HG02610 (cell line): ENCODE results near the gene SMG5.

Source experiments
- ATAC-seq: cut with Tn5 transposase; IDR thresholded peaks from one replicate; pipeline ENCODE4 v1.9.1; 2021; ENCODE audit warnings: mild to moderate bottlenecking, moderate library complexity; ENCODE audit not compliant: unreplicated experiment

Gene SMG5

DNA sequence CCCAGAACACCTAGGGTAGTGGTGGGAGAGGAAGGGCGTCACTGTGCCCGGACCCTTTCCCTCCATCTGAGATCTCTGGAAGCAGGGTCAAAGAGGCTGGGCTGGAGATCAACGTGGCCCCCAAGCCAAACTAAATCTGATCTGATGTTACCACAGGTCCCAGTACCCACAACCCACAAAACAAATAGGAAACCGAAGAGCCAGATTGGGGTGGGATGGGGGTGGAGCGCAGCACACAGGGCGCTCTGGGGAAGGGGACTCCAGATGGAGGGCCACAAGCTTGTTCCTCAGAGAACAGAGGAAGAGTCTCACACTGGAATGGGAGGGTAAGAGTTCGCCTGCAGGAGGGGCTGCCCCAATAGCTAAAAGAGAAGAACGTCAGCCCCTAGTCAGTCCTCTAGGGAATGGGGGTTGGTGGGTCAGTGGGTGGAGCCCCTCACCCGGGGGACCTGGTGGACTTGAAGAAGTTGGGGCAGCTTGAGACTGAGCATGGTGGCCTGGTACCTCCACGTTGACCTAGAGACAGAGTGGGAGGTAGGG lies 36.3 kb downstream of the SMG5 start:
- no peak for ATAC-seq

DNA sequence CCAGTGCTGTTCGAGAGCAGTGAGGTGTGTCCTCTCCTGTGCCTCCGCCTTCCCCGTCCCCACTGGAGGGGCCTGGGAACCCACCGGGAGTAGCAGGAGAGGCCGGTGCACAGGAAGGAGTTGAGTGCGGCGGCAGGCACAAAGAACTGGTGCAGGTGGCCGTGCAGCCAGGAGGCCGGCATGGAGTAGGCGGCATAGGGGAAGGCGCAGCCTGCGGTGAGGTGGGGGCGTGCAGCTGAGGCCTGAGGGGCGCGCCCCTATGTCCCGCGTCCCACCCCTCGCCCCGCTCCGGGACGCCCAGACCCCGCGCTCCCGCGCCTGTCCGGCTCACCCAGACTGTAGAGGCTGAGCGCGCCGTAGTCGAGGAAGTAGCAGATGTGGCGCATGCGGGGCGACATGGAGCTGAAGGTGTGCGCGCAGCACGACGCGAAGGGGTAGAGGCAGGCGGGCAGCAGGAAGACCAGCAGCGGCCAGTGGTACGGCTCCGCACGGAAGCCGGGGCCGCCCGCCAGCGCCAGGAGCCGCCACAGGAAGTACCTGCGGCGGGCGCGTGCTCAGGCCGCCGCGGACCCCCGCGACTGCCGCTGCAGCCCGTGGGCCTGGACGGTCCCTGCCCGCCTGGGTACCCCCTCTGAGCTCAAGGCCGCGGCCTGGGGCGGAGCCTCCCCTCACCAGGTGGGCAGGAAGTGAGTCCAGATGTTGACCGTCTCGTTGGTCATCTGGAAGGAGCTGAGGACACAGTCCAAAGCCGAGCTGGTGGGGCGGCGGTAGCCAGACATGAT lies 37.0 kb downstream of the SMG5 start:
- no peak for ATAC-seq

DNA sequence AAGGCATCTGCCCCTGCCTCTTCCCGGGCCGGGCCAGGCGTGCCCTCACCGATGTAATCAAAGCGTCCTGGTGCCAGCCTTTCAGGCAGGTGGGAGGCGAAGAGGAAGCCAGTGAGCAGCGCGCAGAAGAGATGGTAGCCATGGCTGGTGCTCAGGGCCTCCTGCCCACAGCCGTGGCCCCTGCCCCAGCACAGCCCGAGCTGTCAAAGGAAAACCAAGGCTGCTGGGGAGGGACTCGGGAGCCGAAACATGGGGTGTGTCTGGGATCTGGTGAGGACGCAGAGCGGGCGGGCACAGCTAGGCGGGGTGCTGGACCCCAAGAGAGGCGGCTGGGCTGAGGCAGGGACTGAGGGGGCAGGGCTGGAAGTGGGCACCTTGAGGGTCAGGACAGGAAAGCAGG lies 37.9 kb downstream of the SMG5 start:
- no peak for ATAC-seq

DNA sequence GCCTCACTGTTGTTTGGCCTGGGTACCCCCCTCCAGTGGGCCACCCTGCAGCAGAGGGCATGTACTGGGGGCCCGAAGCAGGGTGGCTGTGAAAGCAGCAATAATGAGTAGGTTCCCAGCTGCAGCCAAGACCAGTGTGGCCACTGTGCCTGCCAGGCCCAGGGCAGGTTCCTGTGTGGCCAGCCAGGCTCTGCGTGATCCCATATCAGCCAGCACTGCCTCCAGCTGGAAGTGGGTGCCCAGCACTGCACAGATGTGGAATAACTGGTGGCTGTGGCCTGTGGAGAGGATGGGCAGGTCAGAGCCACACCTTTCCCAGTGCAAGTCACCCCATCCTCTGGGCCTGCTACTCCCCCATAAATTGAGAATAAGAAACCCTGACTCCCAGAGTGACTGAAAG lies 38.5 kb downstream of the SMG5 start:
- no peak for ATAC-seq

DNA sequence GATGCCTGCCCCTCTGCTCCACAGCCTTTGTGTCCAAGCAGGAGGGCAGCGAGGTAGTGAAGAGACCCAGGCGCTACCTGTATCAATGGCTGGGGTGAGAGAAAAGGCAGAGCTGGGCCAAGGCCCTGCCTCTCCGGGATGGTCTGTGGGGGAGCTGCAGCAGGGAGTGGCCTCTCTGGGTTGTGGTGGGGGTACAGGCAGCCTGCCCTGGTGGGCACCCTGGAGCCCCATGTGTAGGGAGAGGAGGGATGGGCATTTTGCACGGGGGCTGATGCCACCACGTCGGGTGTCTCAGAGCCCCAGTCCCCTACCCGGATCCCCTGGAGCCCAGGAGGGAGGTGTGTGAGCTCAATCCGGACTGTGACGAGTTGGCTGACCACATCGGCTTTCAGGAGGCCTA lies 39.9 kb downstream of the SMG5 start:
- ATAC-seq: no peak

DNA sequence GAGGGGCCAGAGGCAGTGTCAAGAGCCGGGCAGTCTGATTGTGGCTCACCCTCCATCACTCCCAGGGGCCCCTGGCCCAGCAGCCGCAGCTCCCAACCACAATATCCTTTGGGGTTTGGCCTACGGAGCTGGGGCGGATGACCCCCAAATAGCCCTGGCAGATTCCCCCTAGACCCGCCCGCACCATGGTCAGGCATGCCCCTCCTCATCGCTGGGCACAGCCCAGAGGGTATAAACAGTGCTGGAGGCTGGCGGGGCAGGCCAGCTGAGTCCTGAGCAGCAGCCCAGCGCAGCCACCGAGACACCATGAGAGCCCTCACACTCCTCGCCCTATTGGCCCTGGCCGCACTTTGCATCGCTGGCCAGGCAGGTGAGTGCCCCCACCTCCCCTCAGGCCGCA lies 40.7 kb downstream of the SMG5 start, which contains the start of gene BGLAP:
Gene BGLAP (plus strand): TSS at position 259 of the 400 bp plus-strand sequence. CDS start 48 bp downstream, at position 307.
- ATAC-seq: no peak

DNA sequence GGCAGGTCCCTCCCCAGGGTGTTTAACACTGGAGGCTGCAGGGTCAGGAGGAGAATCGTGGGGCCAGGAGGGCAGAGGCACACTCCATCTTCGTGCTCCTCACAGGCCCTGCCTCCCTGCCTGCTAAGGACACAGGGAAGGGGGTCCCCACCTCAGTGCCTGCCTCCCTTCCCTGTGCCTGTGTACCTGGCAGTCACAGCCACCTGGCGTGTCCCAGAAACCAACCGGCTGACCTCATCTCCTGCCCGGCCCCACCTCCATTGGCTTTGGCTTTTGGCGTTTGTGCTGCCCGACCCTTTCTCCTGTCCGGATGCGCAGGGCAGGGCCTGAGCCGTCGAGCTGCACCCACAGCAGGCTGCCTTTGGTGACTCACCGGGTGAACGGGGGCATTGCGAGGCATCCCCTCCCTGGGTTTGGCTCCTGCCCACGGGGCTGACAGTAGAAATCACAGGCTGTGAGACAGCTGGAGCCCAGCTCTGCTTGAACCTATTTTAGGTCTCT lies 41.3 kb downstream of the SMG5 start:
- no peak for ATAC-seq

DNA sequence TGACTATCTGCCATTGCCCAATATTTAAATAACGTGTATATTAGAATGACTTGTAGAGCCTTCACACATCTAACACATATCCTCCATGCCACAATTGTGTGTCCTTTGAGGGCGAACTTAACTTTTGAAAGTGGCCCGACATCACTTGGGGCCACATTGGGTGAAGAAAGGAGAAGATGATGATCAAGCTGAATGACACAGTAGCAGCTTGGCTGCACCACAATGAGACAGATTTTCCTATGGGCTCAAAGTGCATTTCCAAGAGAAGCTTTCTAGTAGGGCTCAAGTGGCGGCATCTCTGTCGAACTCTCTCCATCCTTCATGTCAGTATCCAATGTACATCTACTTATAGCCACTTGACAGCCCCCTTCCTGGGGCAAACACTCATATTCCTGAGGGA lies 44.4 kb downstream of the SMG5 start:
- ATAC-seq: no peak

DNA sequence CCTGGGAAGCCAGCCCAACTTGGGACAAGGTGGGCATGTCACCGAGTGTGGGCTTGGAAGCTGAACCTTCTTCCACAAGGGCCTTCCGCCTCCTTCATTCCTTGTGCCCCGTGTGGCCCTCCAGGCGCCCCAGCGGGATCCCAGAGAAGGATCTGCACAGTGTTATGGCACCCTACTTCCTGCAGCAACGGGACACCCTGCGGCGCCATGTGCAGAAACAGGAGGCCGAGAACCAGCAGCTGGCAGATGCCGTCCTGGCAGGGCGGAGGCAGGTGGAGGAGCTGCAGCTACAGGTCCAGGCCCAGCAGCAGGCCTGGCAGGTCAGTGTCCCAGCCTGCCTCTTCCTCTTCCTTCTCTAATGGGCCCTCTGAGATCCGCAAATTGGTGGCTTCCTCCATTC lies 46.5 kb downstream of the SMG5 start:
- no peak for ATAC-seq

DNA sequence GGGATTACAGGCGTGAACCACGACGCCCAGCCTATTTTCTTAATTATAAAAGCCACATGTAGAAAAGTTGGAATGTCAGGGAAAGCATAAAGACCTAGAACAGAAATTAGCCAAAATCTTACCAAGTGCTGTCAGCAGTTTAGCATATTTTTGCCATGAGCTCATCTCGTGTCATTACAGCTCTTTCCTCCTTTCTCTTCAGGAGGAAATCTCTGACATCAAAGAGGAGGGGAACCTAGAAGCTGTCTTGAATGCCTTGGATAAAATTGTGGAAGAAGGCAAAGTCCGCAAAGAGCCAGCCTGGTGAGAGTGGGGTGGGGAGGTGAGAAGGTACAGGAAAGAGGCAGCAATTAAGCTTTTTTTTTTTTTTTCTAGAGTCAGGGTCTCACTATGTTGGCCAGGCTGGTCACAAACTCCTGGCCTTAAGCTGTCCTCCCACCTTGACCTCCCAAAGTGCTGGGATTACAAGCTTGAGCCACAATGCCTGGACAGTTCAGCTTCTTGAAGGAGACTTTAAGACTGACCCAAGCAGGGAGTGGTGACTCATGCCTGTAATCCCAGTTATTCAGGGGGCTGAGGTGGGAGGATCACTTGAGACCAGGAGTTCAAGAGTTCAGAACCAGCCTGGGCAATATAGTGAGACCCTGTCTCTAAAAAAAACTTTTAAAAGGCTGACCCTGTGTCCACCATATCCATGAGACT lies 49.0 kb downstream of the SMG5 start:
- ATAC-seq: no peak

DNA sequence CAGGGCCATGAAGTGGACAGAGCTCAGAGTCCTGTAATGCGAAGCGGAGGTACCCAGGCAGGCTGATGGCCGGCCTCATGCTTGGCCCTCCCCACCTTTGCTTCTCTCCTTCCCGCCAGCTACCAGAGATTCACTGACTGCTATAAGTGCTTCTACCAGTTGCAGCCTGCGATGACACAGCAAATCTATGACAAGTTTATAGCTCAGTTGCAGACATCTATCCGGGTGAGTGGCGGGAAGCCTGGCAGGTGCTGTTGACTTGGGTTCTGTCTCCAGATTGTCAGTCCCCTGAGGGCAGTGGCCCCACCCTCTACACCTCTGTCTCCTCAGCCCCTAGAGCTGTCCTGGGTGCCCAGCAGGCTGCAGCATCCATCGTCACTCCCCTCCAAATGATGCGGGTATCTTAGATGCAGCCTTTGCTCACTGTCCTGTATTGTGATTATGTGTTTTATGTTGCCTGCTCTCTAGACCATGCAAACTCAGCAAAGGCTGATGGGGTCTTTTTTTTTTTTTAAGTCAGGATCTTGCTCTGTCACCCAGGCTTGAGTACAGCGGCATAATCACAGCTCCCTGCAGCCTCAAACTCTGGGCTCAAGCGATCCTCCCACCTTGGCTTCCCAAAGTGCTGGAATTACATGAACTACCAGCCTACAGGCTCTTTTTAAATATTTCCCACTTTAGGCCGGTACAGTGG lies 50.3 kb downstream of the SMG5 start:
- no peak for ATAC-seq

DNA sequence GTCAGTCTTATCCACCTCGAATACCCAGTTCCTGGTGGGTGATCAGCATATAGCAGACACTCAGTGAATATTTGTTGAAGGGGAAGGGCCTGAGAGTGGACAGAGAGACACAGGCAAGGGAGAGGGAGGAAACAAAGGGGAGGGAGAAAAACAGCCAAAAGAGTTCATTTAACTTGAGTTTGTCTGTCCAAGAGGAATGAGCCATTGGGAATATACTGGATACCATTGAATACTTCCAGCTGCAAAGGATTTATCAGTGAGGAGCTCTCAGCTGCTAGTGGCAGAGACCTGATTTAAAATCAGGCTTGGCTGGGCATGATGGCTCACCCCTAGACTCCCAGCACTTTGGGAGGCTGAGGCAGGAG lies 52.2 kb downstream of the SMG5 start:
- no peak for ATAC-seq

DNA sequence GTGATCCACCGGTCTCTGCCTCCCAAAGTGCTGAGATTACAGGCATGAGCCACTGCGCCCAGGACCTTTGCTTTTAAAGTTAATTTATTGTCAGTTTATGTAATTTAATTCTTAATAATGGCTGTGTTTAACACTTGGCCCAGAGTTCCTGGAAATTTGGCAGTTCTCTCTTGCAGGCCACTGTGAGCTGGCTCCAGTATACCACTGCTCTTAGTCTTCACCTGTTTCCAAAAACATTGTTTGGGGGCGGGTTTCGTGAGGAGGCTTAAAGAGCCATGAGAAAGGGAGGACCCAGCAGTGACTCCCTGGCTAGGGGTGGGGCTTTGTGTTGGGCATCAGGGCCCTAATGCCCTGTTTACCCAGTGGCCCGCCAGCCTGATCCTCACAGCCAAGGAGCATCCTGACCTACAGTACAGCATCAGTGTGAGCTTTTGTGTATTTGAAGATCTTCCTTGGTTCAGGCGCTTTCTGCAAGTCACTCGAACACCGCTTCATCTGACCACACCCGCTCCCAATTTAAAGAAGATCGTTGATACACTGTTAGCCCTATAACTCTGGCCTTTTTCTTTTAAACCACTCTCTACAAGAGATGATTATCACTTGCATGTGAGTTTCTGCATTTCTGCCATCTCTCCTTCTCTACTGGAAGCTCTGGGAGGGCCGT lies 52.7 kb downstream of the SMG5 start:
- ATAC-seq: no peak

DNA sequence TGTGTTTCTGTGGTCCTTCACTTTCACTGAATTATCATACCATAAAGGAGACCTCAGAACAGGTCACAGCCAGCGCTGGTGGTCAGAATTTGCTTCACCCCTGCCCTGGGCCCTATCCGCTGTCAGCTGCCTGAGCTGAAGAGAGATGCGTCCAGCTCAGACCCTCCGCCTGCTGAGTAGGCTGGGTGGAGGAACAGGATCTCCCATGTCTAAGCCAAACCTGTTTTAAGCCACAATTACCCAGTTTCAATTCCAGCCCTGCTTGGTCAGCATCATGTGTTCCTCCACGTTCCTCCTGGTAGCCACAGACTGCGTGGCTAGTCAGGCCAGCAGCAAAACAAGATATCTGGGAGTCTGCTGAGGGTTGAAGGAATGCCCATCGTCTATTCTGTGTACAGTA lies 54.1 kb downstream of the SMG5 start:
- ATAC-seq: no peak

DNA sequence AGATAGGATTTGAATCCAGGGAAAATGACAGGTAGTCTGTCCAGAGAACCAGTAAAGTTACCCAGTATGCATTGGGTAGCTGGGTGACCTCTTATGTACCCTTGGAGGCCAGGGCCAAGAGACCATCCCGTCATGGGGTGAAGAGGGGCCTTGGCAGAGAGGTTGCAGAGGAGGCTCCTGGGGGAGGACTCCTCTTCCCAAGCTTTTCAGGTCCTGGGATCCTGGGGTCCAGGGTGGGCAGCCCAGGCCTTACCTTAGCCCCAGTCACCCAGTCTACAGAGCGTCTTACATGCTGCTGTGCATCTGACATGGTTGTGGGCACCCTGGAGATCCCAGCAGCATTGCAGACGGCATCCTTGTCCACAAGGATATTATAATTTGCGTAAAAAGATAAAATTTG lies 55.8 kb downstream of the SMG5 start:
- no peak for ATAC-seq

DNA sequence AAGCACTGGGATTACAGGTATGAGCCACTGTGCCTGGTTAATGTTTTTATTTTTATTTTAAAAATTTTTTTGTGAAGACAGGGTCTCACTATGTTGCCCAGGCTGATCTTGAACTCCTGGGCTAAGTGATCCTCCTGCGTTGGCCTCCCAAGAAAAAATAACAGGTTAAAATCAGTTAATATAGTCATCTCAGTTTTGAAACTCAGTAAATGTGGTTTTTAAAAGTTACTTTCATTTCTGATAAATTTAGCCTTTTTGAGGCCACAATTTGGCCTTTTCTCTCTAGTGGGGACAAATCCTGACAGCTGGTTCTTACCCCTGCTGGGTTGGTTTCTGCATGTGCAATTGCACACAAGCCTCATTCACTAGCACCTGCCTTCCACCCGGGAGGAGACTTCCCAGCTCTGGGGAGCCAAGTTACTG lies 56.5 kb downstream of the SMG5 start:
- ATAC-seq: peak; percentile 63

DNA sequence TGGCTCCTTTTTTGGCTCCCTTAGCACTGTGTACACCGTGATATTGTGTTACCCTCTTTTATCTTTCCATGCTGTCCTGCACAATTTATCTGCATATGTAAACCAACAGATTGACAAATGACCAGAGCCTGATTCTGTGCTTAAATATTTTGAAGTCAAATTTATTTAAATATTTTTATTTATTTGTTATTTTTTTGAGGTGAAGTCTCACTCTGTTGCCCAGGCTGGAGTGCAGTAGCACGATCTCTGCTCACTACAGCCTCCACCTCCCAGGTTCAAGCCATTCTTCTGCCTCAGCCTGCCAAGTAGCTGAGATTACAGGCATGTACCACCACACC lies 57.0 kb downstream of the SMG5 start:
- ATAC-seq: no peak

DNA sequence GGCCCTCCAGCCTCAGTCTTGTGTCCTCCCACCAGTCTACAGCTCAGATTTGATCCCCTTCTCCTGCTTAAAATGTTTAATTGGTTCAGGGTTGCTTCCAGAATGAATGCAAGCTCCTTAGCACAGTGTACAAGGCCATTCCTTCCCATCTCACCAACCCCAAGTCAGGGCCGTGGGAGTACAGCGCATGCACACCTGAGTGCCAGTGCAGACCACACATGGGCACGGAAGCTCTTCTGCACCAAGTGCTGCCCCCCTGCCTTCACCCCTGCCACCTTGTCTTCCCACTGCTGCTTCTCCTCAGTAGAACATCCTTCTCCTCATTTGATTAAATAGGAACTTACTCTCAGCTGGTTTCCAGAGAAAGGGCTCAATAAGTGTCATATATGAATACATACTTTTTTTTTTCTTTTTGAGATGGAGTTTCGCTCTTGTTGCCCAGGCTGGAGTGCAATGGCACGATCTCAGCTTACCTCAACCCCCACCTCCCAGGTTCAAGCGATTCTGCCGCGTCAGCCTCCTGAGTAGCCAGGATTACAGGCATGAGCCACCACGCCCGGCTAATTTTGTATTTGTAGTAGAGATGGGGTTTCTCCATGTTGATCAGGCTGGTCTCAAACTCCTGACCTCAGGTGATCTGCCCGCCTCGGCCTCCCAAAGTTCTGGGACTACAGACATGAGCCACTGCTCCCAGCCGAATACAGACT lies 60.5 kb downstream of the SMG5 start:
- no peak for ATAC-seq

DNA sequence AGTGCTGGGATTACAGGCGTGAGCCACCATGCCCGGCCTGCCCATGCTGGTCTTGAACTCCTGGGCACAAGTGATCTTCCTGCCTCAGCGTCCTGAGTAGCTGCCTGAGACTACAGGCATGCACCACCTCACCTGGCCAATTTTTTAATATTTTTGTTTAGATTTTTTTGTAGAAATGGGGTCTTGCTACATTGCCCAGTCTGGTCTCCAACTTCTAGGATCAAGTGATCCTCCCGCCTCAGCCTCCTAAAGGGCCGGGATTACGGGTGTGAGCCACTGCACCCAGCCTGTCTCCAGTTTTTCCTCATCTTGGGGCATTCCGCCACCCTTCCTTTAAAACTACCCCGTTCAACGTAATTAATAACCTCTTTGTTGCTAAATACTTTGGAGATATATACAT lies 62.4 kb downstream of the SMG5 start:
- no peak for ATAC-seq

DNA sequence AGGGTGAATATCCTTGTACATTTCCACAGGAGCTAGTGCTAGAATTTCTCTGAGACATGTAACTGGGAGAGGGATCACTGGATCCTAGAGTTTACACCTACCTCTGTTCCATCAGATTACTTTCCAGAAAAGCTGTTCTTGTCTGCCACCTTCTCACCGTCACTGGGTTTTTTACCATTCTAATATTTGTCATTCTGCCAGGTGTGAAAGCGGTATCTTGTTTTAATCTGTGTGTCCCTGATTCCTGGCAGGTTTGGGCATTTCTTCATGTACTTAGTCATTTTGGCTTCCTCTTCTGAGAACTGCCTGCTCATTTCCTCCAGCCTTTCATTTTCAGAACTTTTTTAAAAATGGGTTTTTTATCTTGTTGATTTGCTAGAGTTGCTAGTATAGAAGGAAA lies 64.8 kb downstream of the SMG5 start:
- ATAC-seq: no peak
